ENCODE measurements around the gene CALCR. TPM values are rescaled to one million over a fixed set of nuclear protein-coding genes. Genes with fewer than 3 reads are reported as not detected.

Gene CALCR
- total and polyA plus RNA-seq, 2 of the 4 experiments (the other 2 are of a cell fraction): not detected

DNA sequence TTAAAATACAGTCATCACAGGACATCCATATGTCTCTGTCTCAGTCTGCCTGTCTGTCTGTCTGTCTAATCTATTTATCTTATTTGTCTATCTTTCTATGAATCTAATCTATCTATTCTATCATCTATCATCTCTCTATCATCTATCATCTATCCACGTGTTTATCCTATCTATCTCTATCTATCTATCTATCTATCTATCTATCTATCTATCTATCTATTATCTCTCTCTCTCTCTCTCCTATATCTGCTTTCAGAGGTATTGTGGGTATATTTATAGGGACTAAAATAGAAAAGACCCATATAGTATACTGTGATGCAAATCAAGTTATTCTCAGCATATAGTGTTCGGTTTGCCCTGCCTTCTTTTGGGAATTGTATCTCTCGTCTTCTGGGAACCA, 174.9 kb downstream of the CALCR start:
- H3K9me3 ChIP-seq (ENCODE audit: control insufficient read depth, insufficient read depth, low read length): no peaks in the 10 kb centered on the region
- H2AK9ac ChIP-seq (replicated peaks; ENCODE audit: low read depth, low read length, poor library complexity): no peak overlapping the region
- H3K9me1 ChIP-seq (ENCODE audit: insufficient read depth, low read length): no peaks in the 10 kb centered on the region
- H3K27me3 ChIP-seq (ENCODE audit: control insufficient read depth, insufficient read depth, low read length): peaks cover 2% of the 10 kb centered on the region; the same call in 1 of the 2 replicates
- no peak overlapping the region for H2BK15ac ChIP-seq (ENCODE audit: low read depth, low read length)
- H3K4me1 ChIP-seq (ENCODE audit: control insufficient read depth, insufficient read depth, low read length): no peaks in the 10 kb centered on the region
- H3K4ac ChIP-seq (ENCODE audit: low read depth, low read length): no peak overlapping the region
- ATAC-seq (ENCODE audit: low read depth): no peak
- in situ Hi-C loops (cut with MboI; ENCODE audit: low sequenced_read_pairs): no loop called here
- ChIA-PET CTCF (no interaction called here), POLR2A (ENCODE audit: unreplicated experiment) (no interaction called here)
- no peaks in the 10 kb centered on the region for H3K79me1 ChIP-seq (ENCODE audit: low read depth in 1 of 2, low read length in 2 of 2)
- no peak for DNase-seq
- H3K56ac ChIP-seq (ENCODE audit: extremely low read depth, insufficient read depth, low read length): no peak overlapping the region
- no peak overlapping the region for H3K23ac ChIP-seq (ENCODE audit: low read depth, low read length)
- H3K27ac ChIP-seq (ENCODE audit: insufficient read depth, low read length): no peak overlapping the region
- H2AFZ ChIP-seq (replicated peaks; ENCODE audit: low read length, poor library complexity): no peak overlapping the region
- H3K9ac ChIP-seq (ENCODE audit: low read depth, low read length): no peak overlapping the region
- H3K4me2 ChIP-seq (ENCODE audit: low read depth, low read length): no peak overlapping the region
- no peak overlapping the region for H4K5ac ChIP-seq (ENCODE audit: low read depth, low read length)
- H3K4me3 ChIP-seq (ENCODE audit: insufficient read depth, low read depth, low read length): no peak overlapping the region
- TF ChIP-seq BHLHE40 (IDR thresholded peaks at IDR 0.05; ENCODE audit: low read depth, low read length) (no peak), CEBPB (IDR thresholded peaks at IDR 0.05; ENCODE audit: low read depth, low read length) (no peak), RFX5 (IDR thresholded peaks at IDR 0.05; ENCODE audit: low read depth, low read length) (no peak), MXI1 (IDR thresholded peaks at IDR 0.05; ENCODE audit: borderline replicate concordance, low read depth, low read length) (no peak), RCOR1 (IDR thresholded peaks at IDR 0.05; ENCODE audit: insufficient replicate concordance, low read length) (no peak), MAFK (IDR thresholded peaks at IDR 0.05; ENCODE audit: low read depth, low read length) (no peak), FOS (IDR thresholded peaks at IDR 0.05; ENCODE audit: low read depth, low read length) (no peak), MAZ (IDR thresholded peaks at IDR 0.05; ENCODE audit: borderline replicate concordance, low read depth, low read length) (no peak), POLR2A (IDR thresholded peaks at IDR 0.05; ENCODE audit: low read depth, low read length) (no peak)
- no peak overlapping the region for H3K18ac ChIP-seq (ENCODE audit: low read depth, low read length)
- no peak overlapping the region for H4K8ac ChIP-seq (ENCODE audit: low read depth in 2 of 2, low read length in 2 of 2)
- H3K36me3 ChIP-seq (ENCODE audit: control insufficient read depth, insufficient read depth, low read length): no peaks in the 10 kb centered on the region
- 80 to 100% methylated on average over 1 of the region's 3 CpGs for WGBS, 2 experiments (ENCODE audit: extremely low coverage in 2 of 2, insufficient read length in 1 of 2)
- H2AK5ac ChIP-seq (ENCODE audit: low read depth, low read length): no peak overlapping the region
- intact Hi-C loops (cut with micrococcal nuclease): no loop called here
- no peak overlapping the region for H2BK20ac ChIP-seq (ENCODE audit: low read depth, low read length)
- no TSS peak for BruUV-seq (replicated peaks)
- H4K91ac ChIP-seq (ENCODE audit: insufficient read depth, low read depth, low read length): no peak overlapping the region
- H3K14ac ChIP-seq (replicated peaks; ENCODE audit: low read depth, low read length): no peak overlapping the region
- H2BK5ac ChIP-seq (ENCODE audit: low read depth, low read length, poor library complexity, severe bottlenecking): no peak overlapping the region
- dilution Hi-C loops (cut with HindIII; ENCODE audit: low sequenced_read_pairs, unreplicated experiment): no loop called here
- H4K20me1 ChIP-seq (ENCODE audit: insufficient read depth, low read length): no peaks in the 10 kb centered on the region
- H2BK120ac ChIP-seq (ENCODE audit: low read depth, low read length): no peak overlapping the region

Measured in IMR-90 (cell line).